ENCODE data around the gene MYO5B. TPM values are rescaled to one million over a fixed set of nuclear protein-coding genes. Genes with fewer than 3 reads are reported as not detected.
A peak's percentile ranks its signal among the peaks of the same experiment; 100 is the strongest.

The MYO5B gene
- total and polyA plus RNA-seq, 9 of the 15 experiments (the other 6 are each of a cell fraction or from before 2014, with no cell fraction given): 0.07 to 0.42 (median 0.28) TPM

DNA sequence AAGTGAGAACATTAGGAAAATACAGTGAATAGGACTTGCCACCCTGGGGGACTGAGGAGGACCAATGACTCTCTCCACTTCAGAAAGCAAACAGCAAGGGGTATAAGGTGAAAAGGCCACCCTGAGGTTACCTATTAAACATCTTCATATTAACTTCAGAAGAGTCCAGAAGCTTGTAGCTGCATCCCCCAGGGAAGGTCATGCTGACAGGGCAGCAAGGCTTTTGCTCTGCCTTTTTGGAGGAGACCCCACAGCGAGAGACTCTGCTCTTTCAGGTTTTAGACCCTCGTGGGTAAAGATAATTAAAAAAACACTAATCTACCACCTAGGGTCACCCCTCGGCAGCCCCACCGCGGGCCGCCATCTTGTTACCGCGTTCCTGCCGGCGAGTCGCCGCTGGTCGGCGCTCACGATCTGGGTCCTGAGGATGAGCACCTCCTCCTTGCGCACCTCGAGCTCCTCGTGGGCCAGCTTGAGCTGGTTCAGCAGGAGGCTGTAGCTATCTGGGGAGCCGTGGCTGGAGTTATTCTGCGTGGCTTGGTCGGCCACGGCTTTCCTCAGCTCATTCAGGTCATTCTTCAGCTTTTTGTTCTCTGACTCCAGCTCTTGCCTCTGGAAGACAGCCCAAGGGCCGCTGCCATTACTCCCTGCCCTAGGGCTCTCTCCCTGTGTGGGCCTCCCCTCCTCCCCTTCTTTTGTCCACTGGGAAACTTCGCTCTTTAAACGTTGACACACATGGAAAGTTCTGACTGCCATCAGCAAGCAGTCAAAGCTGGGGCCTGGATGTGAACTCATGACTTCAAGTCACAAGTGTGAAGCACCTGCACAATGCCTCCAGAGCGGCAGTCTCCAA is 331.0 kb downstream of the MYO5B start (continued):
- TF ChIP-seq MAZ (CRISPR knock-in tag; conservative IDR thresholded peaks at IDR 0.05 in 1 of 2, IDR thresholded peaks at IDR 0.05 in 1 of 2) (no peak), SMARCC2 (IDR thresholded peaks at IDR 0.05; ENCODE audit: low read depth) (no peak), BDP1 (IDR thresholded peaks at IDR 0.05; ENCODE audit: insufficient read depth, insufficient read length) (no peak), CBX1 (IDR thresholded peaks at IDR 0.05; ENCODE audit: low read depth) (no peak), FOXA1 (IDR thresholded peaks at IDR 0.05; ENCODE audit: borderline replicate concordance) (no peak), CBFA2T3 (IDR thresholded peaks at IDR 0.05) (no peak), MTF1 (CRISPR knock-in tag; IDR thresholded peaks at IDR 0.05; ENCODE audit: borderline replicate concordance) (no peak), YY1 (IDR thresholded peaks at IDR 0.05; ENCODE audit: borderline replicate concordance in 1 of 3, control insufficient read depth in 1 of 3, extremely low read depth in 1 of 3, insufficient read depth in 3 of 3, insufficient read length in 1 of 3, insufficient replicate concordance in 2 of 3, low read depth in 1 of 3, low read length in 2 of 3) (peak; percentile 67 to 94 (median 85)), RFX1 (IDR thresholded peaks at IDR 0.05) (no peak), NRF1 (conservative IDR thresholded peaks at IDR 0.05 in 1 of 2, IDR thresholded peaks at IDR 0.05 in 1 of 2) (peak; percentile 71 to 77), EGR1 (conservative IDR thresholded peaks at IDR 0.05) (no peak)
- TF ChIP-seq, protein P1, sequence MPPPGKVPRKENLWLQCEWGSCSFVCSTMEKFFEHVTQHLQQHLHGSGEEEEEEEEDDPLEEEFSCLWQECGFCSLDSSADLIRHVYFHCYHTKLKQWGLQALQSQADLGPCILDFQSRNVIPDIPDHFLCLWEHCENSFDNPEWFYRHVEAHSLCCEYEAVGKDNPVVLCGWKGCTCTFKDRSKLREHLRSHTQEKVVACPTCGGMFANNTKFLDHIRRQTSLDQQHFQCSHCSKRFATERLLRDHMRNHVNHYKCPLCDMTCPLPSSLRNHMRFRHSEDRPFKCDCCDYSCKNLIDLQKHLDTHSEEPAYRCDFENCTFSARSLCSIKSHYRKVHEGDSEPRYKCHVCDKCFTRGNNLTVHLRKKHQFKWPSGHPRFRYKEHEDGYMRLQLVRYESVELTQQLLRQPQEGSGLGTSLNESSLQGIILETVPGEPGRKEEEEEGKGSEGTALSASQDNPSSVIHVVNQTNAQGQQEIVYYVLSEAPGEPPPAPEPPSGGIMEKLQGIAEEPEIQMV (tag; conservative IDR thresholded peaks at IDR 0.05; ENCODE audit: low read depth): no peak
- TF ChIP-seq, protein P2, sequence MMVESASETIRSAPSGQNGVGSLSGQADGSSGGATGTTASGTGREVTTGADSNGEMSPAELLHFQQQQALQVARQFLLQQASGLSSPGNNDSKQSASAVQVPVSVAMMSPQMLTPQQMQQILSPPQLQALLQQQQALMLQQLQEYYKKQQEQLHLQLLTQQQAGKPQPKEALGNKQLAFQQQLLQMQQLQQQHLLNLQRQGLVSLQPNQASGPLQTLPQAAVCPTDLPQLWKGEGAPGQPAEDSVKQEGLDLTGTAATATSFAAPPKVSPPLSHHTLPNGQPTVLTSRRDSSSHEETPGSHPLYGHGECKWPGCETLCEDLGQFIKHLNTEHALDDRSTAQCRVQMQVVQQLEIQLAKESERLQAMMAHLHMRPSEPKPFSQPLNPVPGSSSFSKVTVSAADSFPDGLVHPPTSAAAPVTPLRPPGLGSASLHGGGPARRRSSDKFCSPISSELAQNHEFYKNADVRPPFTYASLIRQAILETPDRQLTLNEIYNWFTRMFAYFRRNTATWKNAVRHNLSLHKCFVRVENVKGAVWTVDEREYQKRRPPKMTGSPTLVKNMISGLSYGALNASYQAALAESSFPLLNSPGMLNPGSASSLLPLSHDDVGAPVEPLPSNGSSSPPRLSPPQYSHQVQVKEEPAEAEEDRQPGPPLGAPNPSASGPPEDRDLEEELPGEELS (CRISPR knock-in tag; IDR thresholded peaks at IDR 0.05; ENCODE audit: borderline replicate concordance): no peak
- TF ChIP-seq, protein P3, sequence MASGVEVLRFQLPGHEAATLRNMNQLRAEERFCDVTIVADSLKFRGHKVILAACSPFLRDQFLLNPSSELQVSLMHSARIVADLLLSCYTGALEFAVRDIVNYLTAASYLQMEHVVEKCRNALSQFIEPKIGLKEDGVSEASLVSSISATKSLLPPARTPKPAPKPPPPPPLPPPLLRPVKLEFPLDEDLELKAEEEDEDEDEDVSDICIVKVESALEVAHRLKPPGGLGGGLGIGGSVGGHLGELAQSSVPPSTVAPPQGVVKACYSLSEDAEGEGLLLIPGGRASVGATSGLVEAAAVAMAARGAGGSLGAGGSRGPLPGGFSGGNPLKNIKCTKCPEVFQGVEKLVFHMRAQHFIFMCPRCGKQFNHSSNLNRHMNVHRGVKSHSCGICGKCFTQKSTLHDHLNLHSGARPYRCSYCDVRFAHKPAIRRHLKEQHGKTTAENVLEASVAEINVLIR (CRISPR knock-in tag; IDR thresholded peaks at IDR 0.05): no peak
- TF ChIP-seq, protein P4, sequence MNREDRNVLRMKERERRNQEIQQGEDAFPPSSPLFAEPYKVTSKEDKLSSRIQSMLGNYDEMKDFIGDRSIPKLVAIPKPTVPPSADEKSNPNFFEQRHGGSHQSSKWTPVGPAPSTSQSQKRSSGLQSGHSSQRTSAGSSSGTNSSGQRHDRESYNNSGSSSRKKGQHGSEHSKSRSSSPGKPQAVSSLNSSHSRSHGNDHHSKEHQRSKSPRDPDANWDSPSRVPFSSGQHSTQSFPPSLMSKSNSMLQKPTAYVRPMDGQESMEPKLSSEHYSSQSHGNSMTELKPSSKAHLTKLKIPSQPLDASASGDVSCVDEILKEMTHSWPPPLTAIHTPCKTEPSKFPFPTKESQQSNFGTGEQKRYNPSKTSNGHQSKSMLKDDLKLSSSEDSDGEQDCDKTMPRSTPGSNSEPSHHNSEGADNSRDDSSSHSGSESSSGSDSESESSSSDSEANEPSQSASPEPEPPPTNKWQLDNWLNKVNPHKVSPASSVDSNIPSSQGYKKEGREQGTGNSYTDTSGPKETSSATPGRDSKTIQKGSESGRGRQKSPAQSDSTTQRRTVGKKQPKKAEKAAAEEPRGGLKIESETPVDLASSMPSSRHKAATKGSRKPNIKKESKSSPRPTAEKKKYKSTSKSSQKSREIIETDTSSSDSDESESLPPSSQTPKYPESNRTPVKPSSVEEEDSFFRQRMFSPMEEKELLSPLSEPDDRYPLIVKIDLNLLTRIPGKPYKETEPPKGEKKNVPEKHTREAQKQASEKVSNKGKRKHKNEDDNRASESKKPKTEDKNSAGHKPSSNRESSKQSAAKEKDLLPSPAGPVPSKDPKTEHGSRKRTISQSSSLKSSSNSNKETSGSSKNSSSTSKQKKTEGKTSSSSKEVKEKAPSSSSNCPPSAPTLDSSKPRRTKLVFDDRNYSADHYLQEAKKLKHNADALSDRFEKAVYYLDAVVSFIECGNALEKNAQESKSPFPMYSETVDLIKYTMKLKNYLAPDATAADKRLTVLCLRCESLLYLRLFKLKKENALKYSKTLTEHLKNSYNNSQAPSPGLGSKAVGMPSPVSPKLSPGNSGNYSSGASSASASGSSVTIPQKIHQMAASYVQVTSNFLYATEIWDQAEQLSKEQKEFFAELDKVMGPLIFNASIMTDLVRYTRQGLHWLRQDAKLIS (CRISPR knock-in tag; IDR thresholded peaks at IDR 0.05): no peak
- TF ChIP-seq, protein P5, sequence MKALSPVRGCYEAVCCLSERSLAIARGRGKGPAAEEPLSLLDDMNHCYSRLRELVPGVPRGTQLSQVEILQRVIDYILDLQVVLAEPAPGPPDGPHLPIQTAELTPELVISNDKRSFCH (CRISPR knock-in tag; IDR thresholded peaks at IDR 0.05): no peak
- TF ChIP-seq, protein P5 (tag; IDR thresholded peaks at IDR 0.05): no peak
